T-cell (primary cell): ENCODE data around the gene CFDP1. TPM values are rescaled to one million over a fixed set of nuclear protein-coding genes. Genes with fewer than 3 reads are reported as not detected.

Source experiments
- ATAC-seq, 4 experiments: fragments of 200-7000 bp in 3 of 4; fragments of 150-1000 bp in 1 of 4; cut with Tn5 transposase; replicated peaks in 1 of 4; 1 replicate in 3 of 4; 2 replicates in 1 of 4; pipeline ENCODE4 v1.10.0; 2021; ENCODE audit warnings: moderate library complexity in 3 of 4, mild to moderate bottlenecking in 2 of 4, moderate number of reproducible peaks in 1 of 4
- CTCF ChIA-PET, 2 donors: fragments of 300-600 bp; sonication (Branson Sonifier 250); formaldehyde crosslinking; loops; one replicate each; lab custom pipeline; 2022; ENCODE audit warnings: antibody characterized with exemption in 2 of 2; lab: Charles Lee
- POLR2A ChIA-PET, 2 donors: fragments of 300-600 bp; sonication (Branson Sonifier 250); formaldehyde crosslinking; loops; one replicate each; lab custom pipeline; 2022; ENCODE audit warnings: antibody characterized with exemption in 2 of 2; lab: Charles Lee
- DNase-seq, 35 experiments: peaks; one replicate each; pipeline versions ENCODE4 v3.0.0 to v3.0.0-alpha.2; 2013 to 2023
- H3K27ac ChIP-seq: one replicate; pipeline ENCODE4 v1.5.1; 2013; ENCODE audit warnings: low read length
- H3K27me3 ChIP-seq, 2 experiments: replicated peaks in 1 of 2; 1 replicate in 1 of 2; 2 replicates in 1 of 2; pipeline versions ENCODE4 v1.6.1 to v1.7.0; 2013; ENCODE audit warnings: low read length in 1 of 2, mixed read lengths in 1 of 2; ENCODE audit not compliant: control insufficient read depth in 2 of 2, insufficient read depth in 2 of 2; ENCODE audit errors: extremely low read depth in 1 of 2
- H3K36me3 ChIP-seq, 2 donors: 1 replicate in 1 of 2; 2 replicates in 1 of 2; pipeline versions ENCODE4 v1.6.1 to v1.7.0; 2013; ENCODE audit warnings: low read length in 1 of 2; ENCODE audit not compliant: control insufficient read depth in 2 of 2, insufficient read depth in 1 of 2; ENCODE audit errors: extremely low read depth in 1 of 2
- H3K4me1 ChIP-seq, 2 experiments: 1 replicate in 1 of 2; 2 replicates in 1 of 2; pipeline versions ENCODE4 v1.6.1 to v1.7.0; 2013; ENCODE audit warnings: low read length in 2 of 2, mixed read lengths in 1 of 2; ENCODE audit not compliant: insufficient read depth in 2 of 2, control insufficient read depth in 1 of 2; ENCODE audit errors: extremely low read depth in 1 of 2
- H3K4me3 ChIP-seq, 2 donors: 1 replicate in 1 of 2; 2 replicates in 1 of 2; pipeline versions ENCODE4 v1.5.1 to v1.7.0; 2013; ENCODE audit warnings: mild to moderate bottlenecking in 2 of 2, low read length in 1 of 2, moderate library complexity in 1 of 2; ENCODE audit not compliant: control insufficient read depth in 1 of 2; ENCODE audit errors: extremely low read depth in 1 of 2
- H3K9me3 ChIP-seq: 2 replicates; pipeline ENCODE4 v1.7.0; 2013
- H3K27ac Mint-ChIP-seq, 2 donors: one replicate each; pipeline ENCODE4 v1.8.0; 2020 to 2021; ENCODE audit warnings: mild to moderate bottlenecking in 2 of 2, mixed read lengths in 2 of 2
- H3K27me3 Mint-ChIP-seq, 2 donors: one replicate each; pipeline ENCODE4 v1.8.0; 2021 to 2022; ENCODE audit warnings: mixed read lengths in 2 of 2
- H3K36me3 Mint-ChIP-seq: one replicate; pipeline ENCODE4 v1.8.0; 2021; ENCODE audit warnings: mixed read lengths
- H3K4me1 Mint-ChIP-seq, 3 donors: one replicate each; pipeline ENCODE4 v1.8.0; 2020 to 2022; ENCODE audit warnings: mixed read lengths in 3 of 3, mild to moderate bottlenecking in 1 of 3
- H3K4me3 Mint-ChIP-seq, 3 donors: one replicate each; pipeline ENCODE4 v1.8.0; 2020 to 2022; ENCODE audit warnings: mild to moderate bottlenecking in 3 of 3, mixed read lengths in 3 of 3, moderate library complexity in 3 of 3
- H3K9me3 Mint-ChIP-seq, 3 donors: one replicate each; pipeline ENCODE4 v1.8.0; 2020 to 2022; ENCODE audit warnings: mixed read lengths in 3 of 3
- WGBS: methylation state at CpG from one replicate; pipeline ENCODE4 v1.1.5; 2013; ENCODE audit warnings: missing lambda C conversion rate; ENCODE audit not compliant: insufficient coverage; 5-methylcytosine and 5-hydroxymethylcytosine counted together
- total RNA-seq, 35 experiments: library from RNA in 6 of 35; stranded (reverse) in 6 of 35; fragments of 120-200 nt in 1 of 35; gene quantifications; one replicate each; pipeline versions ENCODE4 v1.2.1 to v1.2.4 and lab custom pipeline; 2013 to 2026

The CFDP1 gene
- total RNA-seq, 5 donors from 2014 or later (not counting 1 experiment from before 2014, with no cell fraction given) = 30.8 to 36.5 (median 34.2) TPM

- Histone ChIP-seq H3K27me3 (no peaks in the 10 kb centered on the region), H3K27ac (no peak overlapping the region), H3K36me3 (peaks cover 0 to 6% of the 10 kb centered on the region in 2 donors), H3K4me1 (no peaks in the 10 kb centered on the region), H3K4me3 (no peak overlapping the region), H3K9me3 (no peaks in the 10 kb centered on the region)
- H3K4me1 Mint-ChIP-seq = peaks cover 0 to 4% (median 3%) of the 10 kb centered on the region in 3 donors
- POLR2A ChIA-PET = interaction anchor here (0.5 to 0.7 kb wide), 2 partner anchors 45 to 1140 kb away, joined by 3 to 4 read pairs; no protein-coding TSS in a partner anchor
- H3K27me3 Mint-ChIP-seq = no peaks in the 10 kb centered on the region
- ATAC-seq (no peak), DNase-seq (peak in 3 of 35 experiments; percentile 6 to 55 (median 7))
- WGBS = 0% methylated on average over 1 of the region's 3 CpGs
- no peaks in the 10 kb centered on the region for H3K9me3 Mint-ChIP-seq
- no peak overlapping the region for H3K27ac Mint-ChIP-seq
- no peak overlapping the region for H3K4me3 Mint-ChIP-seq
- CTCF ChIA-PET = interaction anchor here (0.5 to 2.4 kb wide), 11 partner anchors 9 to 204 kb away, joined by 3 to 14 read pairs (median 5); no protein-coding TSS in a partner anchor
- peaks cover 22% of the 10 kb centered on the region for H3K36me3 Mint-ChIP-seq
Measured at GRCh38 chr16:75402821-75403475, 30.4 kb downstream of the CFDP1 start.

GRCh38 chr16:75402159-75402820 is 31.0 kb downstream of the CFDP1 start:
- no CpG with 5 or more reads among the region's 2 CpGs for WGBS
- ChIA-PET POLR2A (interaction anchor here (0.5 to 0.6 kb wide), 3 partner anchors 9 to 163 kb away, joined by 3 to 12 read pairs (median 5); no protein-coding TSS in a partner anchor), CTCF (interaction anchor here (0.5 to 2.4 kb wide), 11 partner anchors 13 to 203 kb away, joined by 3 to 14 read pairs (median 5); no protein-coding TSS in a partner anchor)
- Histone ChIP-seq H3K36me3 (peaks cover 0 to 6% of the 10 kb centered on the region in 2 donors), H3K27ac (no peak overlapping the region), H3K4me3 (no peak overlapping the region), H3K4me1 (no peaks in the 10 kb centered on the region), H3K27me3 (no peaks in the 10 kb centered on the region), H3K9me3 (no peaks in the 10 kb centered on the region)
- peaks cover 20% of the 10 kb centered on the region for H3K36me3 Mint-ChIP-seq
- H3K4me1 Mint-ChIP-seq = peaks cover 0 to 4% (median 3%) of the 10 kb centered on the region in 3 donors
- ATAC-seq (no peak), DNase-seq (no peak)
- no peaks in the 10 kb centered on the region for H3K27me3 Mint-ChIP-seq
- no peak overlapping the region for H3K27ac Mint-ChIP-seq
- no peak overlapping the region for H3K4me3 Mint-ChIP-seq
- no peaks in the 10 kb centered on the region for H3K9me3 Mint-ChIP-seq

- H3K9me3 Mint-ChIP-seq = no peaks in the 10 kb centered on the region
- H3K36me3 Mint-ChIP-seq = peaks cover 16% of the 10 kb centered on the region
- ATAC-seq = no peak
- peaks cover 0 to 4% (median 3%) of the 10 kb centered on the region in 3 donors for H3K4me1 Mint-ChIP-seq
- Histone ChIP-seq H3K9me3 (no peaks in the 10 kb centered on the region), H3K27me3 (no peaks in the 10 kb centered on the region), H3K27ac (no peak overlapping the region), H3K4me3 (no peak overlapping the region), H3K36me3 (peaks cover 0 to 6% of the 10 kb centered on the region in 2 donors), H3K4me1 (no peaks in the 10 kb centered on the region)
- ChIA-PET CTCF (interaction anchor here (0.6 to 2.4 kb wide), 13 partner anchors 9 to 333 kb away, joined by 3 to 14 read pairs (median 4); no protein-coding TSS in a partner anchor), POLR2A (interaction anchor here (0.6 kb wide), 3 partner anchors 8 to 164 kb away, joined by 3 to 10 read pairs (median 3); no protein-coding TSS in a partner anchor)
- H3K27me3 Mint-ChIP-seq = no peaks in the 10 kb centered on the region
- no peak overlapping the region for H3K27ac Mint-ChIP-seq
- DNase-seq = no peak
- no peak overlapping the region for H3K4me3 Mint-ChIP-seq
Measured at GRCh38 chr16:75401691-75402090, 31.6 kb downstream of the CFDP1 start.

- Mint-ChIP-seq H3K9me3 (no peaks in the 10 kb centered on the region), H3K27ac (no peak overlapping the region), H3K4me1 (peaks cover 0 to 4% (median 3%) of the 10 kb centered on the region in 3 donors), H3K36me3 (peaks cover 20% of the 10 kb centered on the region), H3K4me3 (no peak overlapping the region), H3K27me3 (no peaks in the 10 kb centered on the region)
- H3K27me3 ChIP-seq = no peaks in the 10 kb centered on the region
- ATAC-seq (no peak), DNase-seq (no peak)
- no peaks in the 10 kb centered on the region for H3K9me3 ChIP-seq
- H3K27ac ChIP-seq = no peak overlapping the region
- peaks cover 8 to 16% of the 10 kb centered on the region in 2 donors for H3K36me3 ChIP-seq
- ChIA-PET CTCF (interaction anchor here (0.6 to 2.0 kb wide), 3 partner anchors 13 to 199 kb away, joined by 3 to 8 read pairs (median 6); no protein-coding TSS in a partner anchor), POLR2A (interaction anchor here in 1 of 2 donors (0.7 kb wide), 1 partner anchor 51 kb away, joined by 8 read pairs; no protein-coding TSS in a partner anchor)
- WGBS = 71% methylated on average over 1 of the region's 1 CpG
- H3K4me3 ChIP-seq = no peak overlapping the region
- H3K4me1 ChIP-seq = no peaks in the 10 kb centered on the region
Measured at GRCh38 chr16:75398333-75398732, 35.0 kb downstream of the CFDP1 start.

- no peaks in the 10 kb centered on the region for H3K27me3 Mint-ChIP-seq
- Histone ChIP-seq H3K9me3 (no peaks in the 10 kb centered on the region), H3K4me3 (no peak overlapping the region), H3K36me3 (peaks cover 17 to 33% of the 10 kb centered on the region in 2 donors), H3K4me1 (no peaks in the 10 kb centered on the region), H3K27ac (no peak overlapping the region), H3K27me3 (no peaks in the 10 kb centered on the region)
- peaks cover 0 to 2% (median 2%) of the 10 kb centered on the region in 3 donors for H3K4me1 Mint-ChIP-seq
- peaks cover 38% of the 10 kb centered on the region for H3K36me3 Mint-ChIP-seq
- ChIA-PET POLR2A (no interaction called here), CTCF (interaction anchor here (0.5 to 1.4 kb wide), 4 partner anchors 9 to 914 kb away, joined by 3 to 6 read pairs (median 4); no protein-coding TSS in a partner anchor)
- ATAC-seq = no peak
- 100% methylated on average over 2 of the region's 5 CpGs for WGBS
- no peak for DNase-seq
- no peaks in the 10 kb centered on the region for H3K9me3 Mint-ChIP-seq
- no peak overlapping the region for H3K4me3 Mint-ChIP-seq
- H3K27ac Mint-ChIP-seq = no peak overlapping the region
Measured at GRCh38 chr16:75394941-75395340, 38.4 kb downstream of the CFDP1 start.

- Mint-ChIP-seq H3K27me3 (no peaks in the 10 kb centered on the region), H3K9me3 (no peaks in the 10 kb centered on the region), H3K36me3 (peaks cover 45% of the 10 kb centered on the region), H3K4me3 (no peak overlapping the region), H3K4me1 (peaks cover 0 to 10% (median 2%) of the 10 kb centered on the region in 3 donors), H3K27ac (no peak overlapping the region)
- Histone ChIP-seq H3K36me3 (peaks cover 17 to 36% of the 10 kb centered on the region in 2 donors), H3K27me3 (no peaks in the 10 kb centered on the region), H3K4me1 (no peaks in the 10 kb centered on the region), H3K4me3 (no peak overlapping the region), H3K9me3 (no peaks in the 10 kb centered on the region), H3K27ac (no peak overlapping the region)
- no peak for DNase-seq
- POLR2A ChIA-PET = interaction anchor here in 1 of 2 donors (0.6 to 0.7 kb wide), 2 partner anchors 9 to 357 kb away, joined by 3 to 12 read pairs; no protein-coding TSS in a partner anchor
- 100% methylated on average over 1 of the region's 2 CpGs for WGBS
- ATAC-seq = no peak
- CTCF ChIA-PET = interaction anchor here (0.6 to 1.1 kb wide), 3 partner anchors 11 to 191 kb away, joined by 3 to 5 read pairs (median 3); no protein-coding TSS in a partner anchor
Measured at GRCh38 chr16:75392906-75393305, 40.4 kb downstream of the CFDP1 start.
